Measurements from ENCODE around the gene IGLL1.
"Not testable (repeated sequence)": the region's sequence is repeated elsewhere in the genome, so short reads cannot be mapped to it uniquely, and the experiment has no call there.

IGLL1 gene

GRCh38 chr22:23562186-23562585, 17.9 kb downstream of the IGLL1 start:
- DNase-seq (ENCODE audit: low read depth) = no peak

DNA sequence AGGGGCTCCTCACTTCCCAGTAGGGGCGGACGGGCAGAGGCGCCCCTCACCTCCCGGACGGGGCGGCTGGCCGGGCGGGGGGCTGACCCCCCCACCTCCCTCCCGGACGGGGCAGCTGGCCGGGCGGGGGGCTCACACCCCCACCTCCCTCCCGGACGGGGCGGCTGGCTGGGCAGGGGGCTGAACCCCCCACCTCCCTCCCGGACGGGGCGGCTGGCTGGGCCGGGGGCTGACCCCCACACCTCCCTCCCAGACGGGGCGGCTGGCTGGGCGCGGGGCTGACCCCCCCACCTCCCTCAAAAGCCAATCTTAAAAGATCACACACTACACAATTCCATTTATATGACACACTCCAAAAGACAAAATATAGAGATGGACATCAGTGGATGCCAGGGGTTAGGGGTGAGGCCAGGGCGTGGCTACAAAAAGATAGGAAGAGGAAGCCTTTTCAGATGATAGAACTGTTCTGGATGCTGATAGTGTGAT, 19.0 kb downstream of the IGLL1 start:
- DNase-seq (ENCODE audit: low read depth) = not testable (repeated sequence)

DNA sequence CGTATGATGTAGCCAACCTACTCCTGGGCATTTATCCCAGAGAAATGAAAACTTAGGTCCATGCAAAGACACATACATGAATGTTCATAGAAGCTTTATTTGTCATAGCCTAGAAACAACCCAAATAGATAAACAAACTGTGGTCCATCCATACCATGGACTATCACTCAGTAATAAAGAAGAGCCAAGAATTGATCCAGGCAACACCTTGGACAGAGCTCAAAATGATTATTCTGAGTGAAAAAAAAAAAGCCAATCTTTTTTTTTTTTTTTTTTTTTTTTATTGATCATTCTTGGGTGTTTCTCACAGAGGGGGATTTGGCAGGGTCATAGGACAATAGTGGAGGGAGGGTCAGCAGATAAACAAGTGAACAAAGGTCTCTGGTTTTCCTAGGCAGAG, 19.9 kb downstream of the IGLL1 start:
- not testable (repeated sequence) for DNase-seq (ENCODE audit: low read depth)

DNA sequence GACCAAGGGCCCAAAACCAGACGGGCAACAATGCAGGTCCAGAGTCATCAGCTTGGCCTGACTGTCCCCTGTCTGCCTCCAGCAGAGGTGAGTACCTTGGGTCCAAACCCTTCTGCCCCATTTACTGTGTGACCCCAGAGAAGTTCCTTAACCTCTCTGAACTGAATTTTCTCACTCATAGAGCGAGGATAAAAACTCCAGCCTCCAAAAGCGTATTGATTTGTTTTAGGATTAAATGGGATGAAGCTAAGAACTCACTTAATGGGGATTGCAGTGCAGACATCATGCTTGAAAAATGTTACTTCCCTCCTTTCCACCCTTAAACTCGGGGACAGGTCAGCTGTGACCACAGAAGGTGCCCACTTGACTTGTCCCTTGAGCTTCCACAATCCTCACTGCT, 22.6 kb downstream of the IGLL1 start:
- no peak for DNase-seq (ENCODE audit: low read depth)

DNA sequence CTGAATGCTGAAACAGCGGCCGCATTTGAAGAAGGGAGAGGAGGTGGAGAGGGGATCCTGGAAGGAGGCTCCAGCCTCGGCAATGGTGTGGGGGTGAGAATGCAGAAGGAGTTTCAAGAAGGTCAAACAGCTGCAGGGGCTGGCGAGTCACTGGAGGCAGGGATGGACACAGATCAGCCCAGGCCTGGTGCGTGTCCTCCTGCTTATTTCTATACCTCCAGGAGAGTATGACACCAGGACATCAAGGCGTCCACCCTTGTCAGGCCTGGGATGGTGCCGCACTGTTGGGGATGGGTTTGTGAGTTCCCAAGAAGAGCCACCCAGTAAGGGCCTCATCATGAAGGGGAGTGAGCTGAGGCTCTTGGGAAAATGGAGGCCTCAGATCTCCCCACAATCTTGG, 23.1 kb downstream of the IGLL1 start:
- no peak for DNase-seq (ENCODE audit: low read depth)

GRCh38 chr22:23556026-23556620, 24.0 kb downstream of the IGLL1 start:
- no peak for DNase-seq (ENCODE audit: low read depth)

- no peak for DNase-seq (ENCODE audit: low read depth)
These were observed 25.0 kb downstream of the IGLL1 start for GRCh38 chr22:23555118-23555517.

GRCh38 chr22:23553924-23554870, 25.9 kb downstream of the IGLL1 start:
- no peak for DNase-seq (ENCODE audit: low read depth)

GRCh38 chr22:23553438-23553837, 26.7 kb downstream of the IGLL1 start:
- DNase-seq (ENCODE audit: low read depth) = no peak

- DNase-seq (ENCODE audit: low read depth) = no peak
These were observed 27.5 kb downstream of the IGLL1 start for GRCh38 chr22:23552573-23552972.

GRCh38 chr22:23551385-23551784, 28.7 kb downstream of the IGLL1 start:
- no peak for DNase-seq (ENCODE audit: low read depth)

- no peak for DNase-seq (ENCODE audit: low read depth)
These were observed 29.9 kb downstream of the IGLL1 start for GRCh38 chr22:23550049-23550650.

- DNase-seq (ENCODE audit: low read depth) = no peak
These were observed 30.9 kb downstream of the IGLL1 start for GRCh38 chr22:23549198-23549595.

DNA sequence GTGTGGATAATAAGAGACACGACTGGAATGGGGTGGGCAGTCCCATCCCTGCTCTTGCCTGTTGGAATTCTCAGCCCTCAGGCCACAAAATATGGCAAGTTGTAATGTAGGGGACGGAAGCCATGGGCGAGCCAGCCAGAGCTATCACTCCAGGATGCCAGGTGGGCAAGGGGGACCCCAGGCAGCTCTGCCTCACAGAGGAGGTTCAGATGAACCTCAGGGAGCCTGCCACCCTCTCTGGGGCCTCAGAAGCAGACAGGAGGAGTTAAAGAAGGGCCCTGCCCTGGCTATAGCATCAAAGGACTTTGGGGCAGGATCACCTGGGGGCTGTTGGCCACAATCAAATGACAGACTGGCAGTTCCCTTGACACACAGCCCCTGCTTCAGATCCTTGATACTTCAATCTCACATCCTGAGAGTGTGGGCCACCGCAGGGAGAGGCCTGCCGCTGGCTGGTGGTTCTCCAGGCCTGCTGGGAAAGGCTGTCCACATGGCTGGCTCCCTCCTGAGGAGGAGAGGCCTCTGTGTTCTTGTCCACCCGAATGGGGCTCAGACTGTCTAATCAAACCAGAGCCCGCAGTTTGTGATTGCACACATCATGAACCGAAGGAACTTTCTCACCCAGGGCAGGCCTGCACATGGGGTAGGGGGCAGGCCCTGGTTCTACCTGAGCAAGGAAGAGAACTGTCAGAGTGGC, 31.4 kb downstream of the IGLL1 start:
- DNase-seq (ENCODE audit: low read depth) = no peak

- DNase-seq (ENCODE audit: low read depth) = no peak
These were observed 32.1 kb downstream of the IGLL1 start for GRCh38 chr22:23547818-23548500.

DNA sequence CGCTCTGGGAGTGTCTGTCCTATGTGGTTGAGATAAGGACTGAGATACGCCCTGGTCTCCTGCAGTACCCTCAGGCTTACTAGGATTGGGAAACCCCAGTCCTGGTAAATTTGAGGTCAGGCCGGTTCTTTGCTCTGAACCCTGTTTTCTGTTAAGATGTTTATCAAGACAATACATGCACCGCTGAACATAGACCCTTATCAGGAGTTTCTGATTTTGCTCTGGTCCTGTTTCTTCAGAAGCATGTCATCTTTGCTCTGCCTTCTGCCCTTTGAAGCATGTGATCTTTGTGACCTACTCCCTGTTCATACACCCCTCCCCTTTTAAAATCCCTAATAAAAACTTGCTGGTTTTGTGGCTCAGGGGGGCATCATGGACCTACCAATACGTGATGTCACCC, 32.7 kb downstream of the IGLL1 start:
- not testable (repeated sequence) for DNase-seq (ENCODE audit: low read depth)

DNA sequence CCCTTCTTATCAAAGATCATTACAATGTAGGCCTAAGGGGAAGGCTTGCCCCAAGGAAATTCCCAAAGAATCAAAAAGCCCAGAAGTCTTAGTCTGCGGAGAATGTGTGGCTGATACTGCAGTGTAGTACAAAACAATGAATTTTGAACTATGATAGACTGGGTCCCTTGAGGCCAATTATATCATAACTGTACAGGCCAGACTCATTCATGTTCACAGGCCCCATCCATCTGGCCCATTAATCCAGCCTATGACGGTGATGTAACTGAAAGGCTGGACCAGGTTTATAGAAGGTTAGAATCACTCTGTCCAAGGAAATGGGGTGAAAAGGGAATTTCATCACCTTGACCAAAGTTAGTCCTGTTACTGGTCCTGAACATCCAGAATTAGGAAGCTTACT, 35.2 kb downstream of the IGLL1 start:
- no peak for DNase-seq (ENCODE audit: low read depth)

DNA sequence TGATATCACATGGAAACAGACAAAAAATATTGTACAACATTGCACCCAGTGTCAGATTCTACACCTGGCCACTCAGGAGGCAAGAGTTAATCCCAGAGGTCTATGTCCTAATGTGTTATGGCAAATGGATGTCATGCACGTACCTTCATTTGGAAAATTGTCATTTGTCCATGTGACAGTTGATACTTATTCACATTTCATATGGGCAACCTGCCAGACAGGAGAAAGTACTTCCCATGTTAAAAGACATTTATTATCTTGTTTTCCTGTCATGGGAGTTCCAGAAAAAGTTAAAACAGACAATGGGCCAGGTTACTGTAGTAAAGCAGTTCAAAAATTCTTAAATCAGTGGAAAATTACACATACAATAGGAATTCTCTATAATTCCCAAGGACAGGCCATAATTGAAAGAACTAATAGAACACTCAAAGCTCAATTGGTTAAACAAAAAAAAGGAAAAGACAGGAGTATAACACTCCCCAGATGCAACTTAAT, 36.5 kb downstream of the IGLL1 start:
- DNase-seq (ENCODE audit: low read depth) = not testable (repeated sequence)

- DNase-seq (ENCODE audit: low read depth) = no peak
These were observed 37.2 kb downstream of the IGLL1 start for GRCh38 chr22:23542933-23543332.

- DNase-seq (ENCODE audit: low read depth) = not testable (repeated sequence)
These were observed 37.7 kb downstream of the IGLL1 start for GRCh38 chr22:23542391-23542790.

GRCh38 chr22:23541849-23542281, 38.2 kb downstream of the IGLL1 start:
- not testable (repeated sequence) for DNase-seq (ENCODE audit: low read depth)
